Activated naive CD4-positive, alpha-beta T cell treated with anti-CD3 and anti-CD28 coated beads for 36 hours (primary cell): ENCODE data around the gene TUBA4A. TPM values are rescaled to one million over a fixed set of nuclear protein-coding genes. Genes with fewer than 3 reads are reported as not detected.
"Not testable (repeated sequence)": the region's sequence is repeated elsewhere in the genome, so short reads cannot be mapped to it uniquely, and the experiment has no call there.

ENCODE experiments used
- CTCF ChIA-PET: fragments of 350-600 bp; sonication (Branson Sonifier 250); formaldehyde crosslinking; loops from one replicate; lab custom pipeline; 2021; ENCODE audit warnings: antibody characterized with exemption; lab: Charles Lee
- DNase-seq: peaks from one replicate; pipeline ENCODE4 v3.0.0-alpha.2; 2020
- H3K27ac Mint-ChIP-seq: one replicate; pipeline ENCODE4 v1.8.0; 2021; ENCODE audit warnings: mild to moderate bottlenecking, mixed read lengths
- H3K27me3 Mint-ChIP-seq: one replicate; pipeline ENCODE4 v1.8.0; 2021; ENCODE audit warnings: low read depth, mixed read lengths
- H3K36me3 Mint-ChIP-seq: one replicate; pipeline ENCODE4 v1.8.0; 2021; ENCODE audit warnings: low read depth, mixed read lengths
- H3K4me1 Mint-ChIP-seq: one replicate; pipeline ENCODE4 v1.8.0; 2021; ENCODE audit warnings: low read depth, mixed read lengths
- H3K4me3 Mint-ChIP-seq: one replicate; pipeline ENCODE4 v1.8.0; 2021; ENCODE audit warnings: mild to moderate bottlenecking, moderate library complexity, mixed read lengths
- H3K9me3 Mint-ChIP-seq: one replicate; pipeline ENCODE4 v1.8.0; 2021; ENCODE audit warnings: mixed read lengths
- intact Hi-C: fragments of 100-400 bp; cut with micrococcal nuclease; formaldehyde crosslinking; loops from one replicate; pipeline ENCODE4 v1.15.1; 2023
- total RNA-seq, 2 experiments: library from RNA; stranded (reverse); gene quantifications; one replicate each; pipeline ENCODE4 v1.2.3, GENCODE V29; 2021

Gene TUBA4A
- total RNA-seq, 2 experiments from 2014 or later: 112 to 116 TPM

- Mint-ChIP-seq H3K27me3 (no peaks in the 10 kb centered on the region), H3K36me3 (no peaks in the 10 kb centered on the region), H3K9me3 (no peaks in the 10 kb centered on the region), H3K4me3 (peak overlapping the region; percentile 77), H3K27ac (no peak overlapping the region), H3K4me1 (peaks cover 20% of the 10 kb centered on the region)
- DNase-seq: peak; percentile 3
- intact Hi-C loops: loop anchor here (1.0 kb wide), 1 partner anchor 95 kb away; no protein-coding TSS in a partner anchor
- CTCF ChIA-PET: interaction anchor here (0.6 to 7.1 kb wide), 13 partner anchors 12 to 292 kb away, joined by 3 to 196 read pairs (median 5); partner anchors contain the start of genes ABCB6, DNAJB2, NHEJ1 and SLC23A3
These were observed 40.1 kb upstream of the TUBA4A start for GRCh38 chr2:219293736-219294231.

DNA sequence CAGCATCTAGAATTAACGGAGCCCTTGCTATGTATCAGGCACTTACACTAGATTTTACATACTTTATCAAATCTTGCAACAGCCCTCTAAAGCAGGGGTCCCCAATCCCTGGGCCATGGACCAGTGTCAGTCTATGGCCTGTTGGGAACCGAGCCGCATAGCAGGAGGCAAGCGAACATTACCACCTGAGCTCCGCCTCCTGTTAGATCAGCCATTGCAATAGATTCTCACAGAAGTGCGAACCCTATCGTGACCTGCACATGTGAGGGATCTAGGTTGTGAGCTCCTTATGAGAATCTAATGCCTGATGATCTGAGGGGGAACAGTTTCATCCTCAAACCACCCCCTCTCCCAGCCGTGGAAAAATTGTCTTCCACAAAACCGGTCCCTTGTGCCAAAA is 38.9 kb upstream of the TUBA4A start:
- CTCF ChIA-PET: interaction anchor here (1.5 to 7.1 kb wide), 5 partner anchors 11 to 189 kb away, joined by 4 to 196 read pairs (median 44); partner anchors contain the start of genes ABCB6, DNAJB2, SLC23A3 and TUBA4A
- intact Hi-C loops: no loop called here
- H3K4me3 Mint-ChIP-seq: no peak overlapping the region
- no peaks in the 10 kb centered on the region for H3K9me3 Mint-ChIP-seq
- no peaks in the 10 kb centered on the region for H3K27me3 Mint-ChIP-seq
- no peak overlapping the region for H3K27ac Mint-ChIP-seq
- H3K36me3 Mint-ChIP-seq: no peaks in the 10 kb centered on the region
- peak; percentile 3 for DNase-seq
- peaks cover 18% of the 10 kb centered on the region for H3K4me1 Mint-ChIP-seq

DNA sequence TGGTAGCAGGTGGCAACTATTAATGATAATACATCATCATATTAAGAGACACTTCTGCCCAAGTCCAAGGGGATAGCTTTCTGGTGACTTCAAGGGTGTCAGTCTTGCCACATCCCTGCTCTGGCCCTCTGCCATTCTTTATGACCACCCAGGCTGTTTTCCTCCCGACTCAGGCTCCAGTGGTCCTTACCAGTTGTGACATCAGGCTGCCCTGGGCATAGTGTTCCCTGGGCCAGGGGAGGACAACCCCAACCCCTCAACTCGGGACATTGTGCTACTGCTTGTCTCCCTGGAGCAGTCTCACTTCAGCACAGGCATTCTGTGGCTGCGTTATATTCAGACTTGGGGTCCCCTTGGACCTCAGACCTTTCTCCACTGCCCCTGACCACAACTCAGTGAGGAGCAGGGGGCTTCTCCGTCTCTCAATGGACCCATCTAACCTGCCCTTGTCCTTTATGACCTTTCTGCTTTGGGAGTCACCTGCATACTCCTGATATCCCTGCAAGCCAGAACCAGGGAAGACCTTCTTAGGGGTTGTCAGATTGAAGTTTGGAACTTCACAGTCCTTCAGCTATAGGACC is 38.3 kb upstream of the TUBA4A start:
- CTCF ChIA-PET: interaction anchor here (0.7 to 7.1 kb wide), 7 partner anchors 10 to 188 kb away, joined by 4 to 196 read pairs (median 5); partner anchors contain the start of genes ABCB6, DNAJB2, NHEJ1 and SLC23A3
- Mint-ChIP-seq H3K27me3 (no peaks in the 10 kb centered on the region), H3K4me1 (peaks cover 17% of the 10 kb centered on the region), H3K27ac (no peak overlapping the region), H3K9me3 (no peaks in the 10 kb centered on the region), H3K36me3 (no peaks in the 10 kb centered on the region), H3K4me3 (no peak overlapping the region)
- DNase-seq: peak; percentile 1
- intact Hi-C loops: no loop called here

DNA sequence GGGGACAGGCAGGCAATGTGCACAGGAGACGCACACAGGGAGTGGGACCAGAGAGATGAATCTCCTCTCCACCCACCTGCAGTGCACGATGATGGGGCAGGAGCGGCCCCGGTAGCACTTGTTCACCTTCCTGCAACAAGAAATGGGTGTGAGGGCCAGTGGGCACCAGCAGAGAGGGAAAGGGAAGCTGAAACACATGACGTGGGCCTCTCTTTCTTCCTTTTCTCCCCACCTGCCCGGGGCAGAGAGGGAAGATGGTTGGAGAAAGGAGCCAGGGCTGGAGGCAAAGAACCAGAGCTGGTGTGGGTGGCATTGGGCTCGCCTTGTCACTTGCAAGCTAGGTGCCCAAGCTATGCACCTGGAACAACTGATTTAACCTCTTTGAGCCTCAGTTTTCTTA is 37.7 kb upstream of the TUBA4A start:
- peak; percentile 1 for DNase-seq
- H3K36me3 Mint-ChIP-seq: peaks cover 1% of the 10 kb centered on the region
- H3K27ac Mint-ChIP-seq: no peak overlapping the region
- intact Hi-C loops: no loop called here
- CTCF ChIA-PET: interaction anchor here (0.7 to 7.1 kb wide), 4 partner anchors 10 to 131 kb away, joined by 4 to 196 read pairs (median 24); partner anchors contain the start of genes DNAJB2, NHEJ1 and SLC23A3
- H3K9me3 Mint-ChIP-seq: no peaks in the 10 kb centered on the region
- H3K4me1 Mint-ChIP-seq: peaks cover 14% of the 10 kb centered on the region
- H3K4me3 Mint-ChIP-seq: no peak overlapping the region
- no peaks in the 10 kb centered on the region for H3K27me3 Mint-ChIP-seq

DNA sequence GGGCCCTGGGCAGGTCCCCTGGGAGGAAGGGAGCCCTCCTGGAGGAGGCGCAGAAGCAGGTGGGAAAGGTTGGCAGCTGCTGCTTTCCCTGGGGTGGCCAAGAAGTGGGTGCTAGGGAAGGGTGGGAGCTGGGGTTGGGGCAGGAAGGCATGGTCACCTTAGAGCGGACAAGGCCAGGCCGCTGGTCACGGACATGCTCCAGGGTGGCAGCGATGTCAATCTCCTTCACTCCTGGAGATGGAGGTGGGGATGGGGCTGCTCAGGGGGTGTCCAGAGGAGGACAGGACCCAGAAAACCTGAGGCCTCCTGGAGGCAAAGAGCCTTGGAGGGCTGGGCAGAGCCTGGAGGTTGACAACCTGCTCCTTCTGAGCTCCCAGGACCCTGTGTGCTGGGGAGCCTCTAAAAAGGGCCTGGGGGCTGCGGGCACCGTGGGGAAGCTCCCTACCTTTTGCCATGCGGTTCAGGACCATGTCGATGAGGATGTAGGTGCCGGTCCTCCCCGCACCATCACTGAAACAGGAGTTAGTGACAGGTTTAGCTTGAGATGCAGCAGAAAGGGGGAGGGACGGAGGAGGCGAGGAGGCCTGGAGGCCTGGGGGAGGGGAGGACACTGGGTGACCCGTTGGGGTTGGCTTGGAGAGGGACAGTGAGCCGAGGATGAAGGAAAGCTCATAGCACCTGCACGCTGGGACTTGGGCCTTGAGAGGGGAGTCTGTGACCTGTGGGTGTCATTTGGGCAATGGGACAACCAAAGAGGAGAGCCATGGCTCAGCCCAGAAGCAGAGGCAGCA is 36.9 kb upstream of the TUBA4A start:
- Mint-ChIP-seq H3K4me3 (no peak overlapping the region), H3K27me3 (no peaks in the 10 kb centered on the region), H3K9me3 (no peaks in the 10 kb centered on the region), H3K27ac (no peak overlapping the region), H3K4me1 (peaks cover 12% of the 10 kb centered on the region), H3K36me3 (peaks cover 1% of the 10 kb centered on the region)
- no peak for DNase-seq
- CTCF ChIA-PET: interaction anchor here (1.6 to 7.1 kb wide), 3 partner anchors 9 to 131 kb away, joined by 4 to 196 read pairs (median 44); partner anchors contain the start of genes DNAJB2, NHEJ1 and SLC23A3
- intact Hi-C loops: no loop called here

GRCh38 chr2:219289537-219290361 is 36.0 kb upstream of the TUBA4A start:
- CTCF ChIA-PET: interaction anchor here (6.6 to 7.1 kb wide), 2 partner anchors 8 to 119 kb away, joined by 44 to 196 read pairs; partner anchors contain the start of genes DNAJB2 and SLC23A3

DNA sequence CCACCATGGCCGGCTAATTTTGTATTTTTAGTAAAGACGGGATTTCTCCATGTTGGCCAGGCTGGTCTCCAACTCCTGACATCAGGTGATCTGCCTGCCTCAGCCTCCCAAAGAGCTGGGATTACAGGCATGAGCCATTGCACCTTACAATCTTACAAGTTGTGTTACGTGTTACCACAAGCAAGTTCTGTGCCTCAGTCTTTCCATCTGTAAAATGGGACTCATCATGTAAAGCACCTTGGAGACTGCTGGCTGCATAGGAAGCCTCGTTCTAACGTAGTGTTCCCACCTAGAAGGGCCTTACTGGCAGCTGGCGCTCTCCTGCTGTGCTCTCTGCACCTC is 35.4 kb upstream of the TUBA4A start:
- CTCF ChIA-PET: no interaction called here
- intact Hi-C loops: no loop called here
- Mint-ChIP-seq H3K36me3 (peaks cover 4% of the 10 kb centered on the region), H3K27ac (no peak overlapping the region), H3K27me3 (no peaks in the 10 kb centered on the region), H3K4me1 (peaks cover 5% of the 10 kb centered on the region), H3K4me3 (no peak overlapping the region), H3K9me3 (no peaks in the 10 kb centered on the region)
- no peak for DNase-seq

More at GRCh38 chr2:219289537-219290361, 36.0 kb upstream of the TUBA4A start:
- DNase-seq: no peak
- intact Hi-C loops: no loop called here
- Mint-ChIP-seq H3K27me3 (no peaks in the 10 kb centered on the region), H3K27ac (no peak overlapping the region), H3K9me3 (no peaks in the 10 kb centered on the region), H3K4me3 (no peak overlapping the region), H3K4me1 (peaks cover 9% of the 10 kb centered on the region), H3K36me3 (peaks cover 4% of the 10 kb centered on the region)

- H3K9me3 Mint-ChIP-seq: no peaks in the 10 kb centered on the region
- CTCF ChIA-PET: no interaction called here
- intact Hi-C loops: no loop called here
- DNase-seq: no peak
- no peak overlapping the region for H3K27ac Mint-ChIP-seq
- no peak overlapping the region for H3K4me3 Mint-ChIP-seq
- peaks cover 8% of the 10 kb centered on the region for H3K36me3 Mint-ChIP-seq
- no peaks in the 10 kb centered on the region for H3K27me3 Mint-ChIP-seq
- peaks cover 2% of the 10 kb centered on the region for H3K4me1 Mint-ChIP-seq
These were observed 34.0 kb upstream of the TUBA4A start for GRCh38 chr2:219287580-219288265.

DNA sequence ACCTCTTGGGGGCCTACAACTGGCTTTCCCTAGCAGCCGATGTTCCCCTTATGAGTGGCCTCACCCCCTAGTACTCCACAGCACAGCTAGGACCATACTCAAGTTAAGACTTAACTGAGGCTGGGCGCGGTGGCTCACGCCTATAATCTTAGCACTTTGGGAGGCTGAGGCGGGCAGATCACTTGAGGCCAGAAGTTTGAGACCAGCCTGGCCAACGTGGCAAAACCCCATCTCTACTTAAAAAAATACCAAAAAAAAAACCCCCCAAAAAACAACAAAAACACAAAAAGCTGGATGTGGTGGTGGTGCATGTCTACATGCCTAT is 33.4 kb upstream of the TUBA4A start:
- H3K4me1 Mint-ChIP-seq, H3K27me3 Mint-ChIP-seq, H3K36me3 Mint-ChIP-seq, H3K4me3 Mint-ChIP-seq, intact Hi-C loops, DNase-seq, H3K9me3 Mint-ChIP-seq, H3K27ac Mint-ChIP-seq: not testable (repeated sequence)
- CTCF ChIA-PET: interaction anchor here (1.1 kb wide), 1 partner anchor 9 kb away, joined by 3 read pairs; no protein-coding TSS in a partner anchor

GRCh38 chr2:219286436-219287115 is 32.9 kb upstream of the TUBA4A start:
- Mint-ChIP-seq H3K36me3 (peaks cover 8% of the 10 kb centered on the region), H3K4me3 (no peak overlapping the region), H3K4me1 (peaks cover 4% of the 10 kb centered on the region), H3K27ac (peak overlapping the region; percentile 13), H3K9me3 (no peaks in the 10 kb centered on the region), H3K27me3 (no peaks in the 10 kb centered on the region)
- intact Hi-C loops: no loop called here
- CTCF ChIA-PET: interaction anchor here (1.1 to 10.6 kb wide), 2 partner anchors 7 to 9 kb away, joined by 3 to 196 read pairs; no protein-coding TSS in a partner anchor
- no peak for DNase-seq

DNA sequence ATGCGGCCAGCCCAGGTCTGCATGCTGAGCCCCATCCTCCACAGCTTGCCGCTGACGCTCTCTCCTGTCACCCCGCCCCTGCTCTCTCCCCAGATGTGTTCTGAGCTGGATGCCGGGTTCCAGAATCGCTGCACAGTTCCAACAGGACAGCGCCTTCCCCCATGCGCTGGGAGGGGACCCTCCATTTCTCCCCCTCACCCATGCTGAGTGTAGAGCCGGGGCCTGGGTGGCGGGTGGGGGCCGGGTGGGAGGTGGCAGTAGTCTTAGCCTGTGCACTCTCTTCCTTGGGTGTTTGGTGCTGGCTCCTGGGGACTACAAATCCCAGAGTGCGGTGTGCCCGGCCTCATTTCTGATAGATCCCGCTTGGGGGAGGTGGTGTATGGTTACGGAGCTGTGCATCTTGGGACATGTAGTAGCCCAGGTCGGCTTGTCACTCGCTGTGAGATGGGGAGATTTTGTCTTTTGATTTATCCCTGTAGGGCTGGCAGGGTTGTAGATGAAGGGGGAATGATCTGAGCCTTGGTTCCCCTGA is 32.2 kb upstream of the TUBA4A start:
- intact Hi-C loops: no loop called here
- no peaks in the 10 kb centered on the region for H3K27me3 Mint-ChIP-seq
- H3K27ac Mint-ChIP-seq: no peak overlapping the region

More for the DNA sequence above, 32.2 kb upstream of the TUBA4A start:
- peaks cover 10% of the 10 kb centered on the region for H3K4me1 Mint-ChIP-seq
- H3K9me3 Mint-ChIP-seq: no peaks in the 10 kb centered on the region
- peaks cover 8% of the 10 kb centered on the region for H3K36me3 Mint-ChIP-seq
- DNase-seq: no peak
- H3K4me3 Mint-ChIP-seq: no peak overlapping the region
- CTCF ChIA-PET: interaction anchor here (1.1 to 10.6 kb wide), 3 partner anchors 7 to 9 kb away, joined by 3 to 196 read pairs (median 6); no protein-coding TSS in a partner anchor
